ENCODE results near the gene CCDC120. TPM values are rescaled to one million over a fixed set of nuclear protein-coding genes. Genes with fewer than 3 reads are reported as not detected.

CCDC120 gene
- total RNA-seq, 2 donors from 2014 or later, result 3.6 to 5.6 TPM

DNA sequence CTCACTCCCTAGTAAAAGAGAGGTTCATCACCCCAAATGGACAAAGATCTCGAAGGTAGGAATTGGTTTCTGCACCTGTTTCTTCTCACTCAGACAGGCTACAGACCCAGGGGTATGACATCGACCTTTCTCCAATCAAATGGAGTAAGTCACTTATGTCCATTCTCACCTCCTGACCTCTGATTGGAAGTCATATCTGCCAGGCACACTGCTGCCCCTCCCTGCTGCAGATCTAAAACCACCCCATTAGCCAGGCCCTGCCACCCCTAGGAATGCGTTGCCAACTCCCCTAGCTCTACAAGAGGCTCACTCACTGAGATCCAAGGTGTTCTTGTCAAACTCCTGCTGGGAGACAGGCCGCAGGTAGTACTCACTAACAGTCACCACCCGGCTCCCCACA lies 57.9 kb downstream of the CCDC120 start:
- ATAC-seq (ENCODE audit: insufficient number of reproducible peaks, low FRiP score, low read depth) (no peak), DNase-seq (ENCODE audit: low spot score) (no peak)
- no peak overlapping the region for H3K27ac ChIP-seq
- no peaks in the 10 kb centered on the region for H3K9me3 ChIP-seq
- H3K27me3 ChIP-seq (replicated peaks; ENCODE audit: insufficient read depth), result no peaks in the 10 kb centered on the region
- TF ChIP-seq, protein P1, sequence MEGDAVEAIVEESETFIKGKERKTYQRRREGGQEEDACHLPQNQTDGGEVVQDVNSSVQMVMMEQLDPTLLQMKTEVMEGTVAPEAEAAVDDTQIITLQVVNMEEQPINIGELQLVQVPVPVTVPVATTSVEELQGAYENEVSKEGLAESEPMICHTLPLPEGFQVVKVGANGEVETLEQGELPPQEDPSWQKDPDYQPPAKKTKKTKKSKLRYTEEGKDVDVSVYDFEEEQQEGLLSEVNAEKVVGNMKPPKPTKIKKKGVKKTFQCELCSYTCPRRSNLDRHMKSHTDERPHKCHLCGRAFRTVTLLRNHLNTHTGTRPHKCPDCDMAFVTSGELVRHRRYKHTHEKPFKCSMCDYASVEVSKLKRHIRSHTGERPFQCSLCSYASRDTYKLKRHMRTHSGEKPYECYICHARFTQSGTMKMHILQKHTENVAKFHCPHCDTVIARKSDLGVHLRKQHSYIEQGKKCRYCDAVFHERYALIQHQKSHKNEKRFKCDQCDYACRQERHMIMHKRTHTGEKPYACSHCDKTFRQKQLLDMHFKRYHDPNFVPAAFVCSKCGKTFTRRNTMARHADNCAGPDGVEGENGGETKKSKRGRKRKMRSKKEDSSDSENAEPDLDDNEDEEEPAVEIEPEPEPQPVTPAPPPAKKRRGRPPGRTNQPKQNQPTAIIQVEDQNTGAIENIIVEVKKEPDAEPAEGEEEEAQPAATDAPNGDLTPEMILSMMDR (IDR thresholded peaks at IDR 0.05), result no peak
- peaks cover 35% of the 10 kb centered on the region for H3K36me3 ChIP-seq
- H3K4me3 ChIP-seq, result no peak overlapping the region
- no peaks in the 10 kb centered on the region for H3K4me1 ChIP-seq (ENCODE audit: control insufficient read depth in 1 of 2, low read depth in 2 of 2)

DNA sequence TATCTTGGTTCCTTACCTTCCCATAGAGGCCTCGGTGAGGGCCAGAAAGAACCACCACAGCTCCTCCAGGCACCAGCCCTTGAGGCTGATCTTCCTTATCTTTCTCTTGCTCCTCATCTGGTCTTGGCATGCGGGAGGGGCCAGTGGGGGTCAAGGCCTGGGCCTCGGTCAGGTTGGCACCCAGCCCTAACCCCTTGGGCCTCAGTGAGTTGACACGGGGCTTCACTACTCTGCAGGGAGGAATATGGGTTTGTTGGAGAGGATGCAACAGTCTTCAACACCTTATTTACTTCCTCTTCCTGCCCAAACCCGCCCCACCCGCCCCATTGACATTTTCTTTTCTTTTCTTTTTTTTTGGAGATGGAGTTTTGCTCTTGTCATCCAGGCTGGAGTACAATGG lies 58.8 kb downstream of the CCDC120 start:
- DNase-seq (ENCODE audit: low spot score), result no peak
- Histone ChIP-seq H3K4me1 (ENCODE audit: control insufficient read depth in 1 of 2, low read depth in 2 of 2) (peaks cover 0 to 7% of the 10 kb centered on the region in 2 donors), H3K4me3 (no peak overlapping the region), H3K27ac (no peak overlapping the region), H3K9me3 (no peaks in the 10 kb centered on the region), H3K36me3 (peaks cover 35% of the 10 kb centered on the region), H3K27me3 (replicated peaks; ENCODE audit: insufficient read depth) (no peaks in the 10 kb centered on the region)
- TF ChIP-seq, protein P1 (IDR thresholded peaks at IDR 0.05), result no peak
- no peak for ATAC-seq (ENCODE audit: insufficient number of reproducible peaks, low FRiP score, low read depth)

Other genes with a start within 250 kb of the CCDC120 start
- gene ERAS, start 232.5 kb upstream of the CCDC120 start, total RNA-seq, result not detected
- 1 to 10 TPM; 1.8 to 3.0 TPM for gene PCSK1N, start 223.4 kb upstream of the CCDC120 start, total RNA-seq
- gene TIMM17B, start 161.2 kb upstream of the CCDC120 start, total RNA-seq, result 10 to 100 TPM; 30.0 to 52.0 TPM
- gene PQBP1, start 161.1 kb upstream of the CCDC120 start, total RNA-seq, result 10 to 100 TPM; 37.5 to 60.2 TPM
- 10 to 100 TPM; 12.8 to 30.7 TPM for gene SLC35A2, start 147.4 kb upstream of the CCDC120 start, total RNA-seq
- 10 to 100 TPM; 14.8 to 21.9 TPM for gene PIM2, start 140.0 kb upstream of the CCDC120 start, total RNA-seq
- gene OTUD5, start 101.4 kb upstream of the CCDC120 start, total RNA-seq, result 10 to 100 TPM; 28.4 to 40.5 TPM
- 1 to 10 TPM; 3.8 to 5.0 TPM for gene KCND1, start 87.2 kb upstream of the CCDC120 start, total RNA-seq
- 10 to 100 TPM; 29.8 to 36.6 TPM for gene GRIPAP1, start 56.7 kb upstream of the CCDC120 start, total RNA-seq
- 100 to 1,000 TPM in 1 of 2 donors, 10 to 100 TPM in 1; 83.8 to 106 TPM for gene TFE3, start 15.6 kb upstream of the CCDC120 start, total RNA-seq
- gene PRAF2, start 15.0 kb downstream of the CCDC120 start, total RNA-seq, result 10 to 100 TPM; 24.0 to 25.7 TPM
- gene WDR45, start 20.9 kb downstream of the CCDC120 start, total RNA-seq, result 100 to 1,000 TPM in 1 of 2 donors, 10 to 100 TPM in 1; 90.2 to 108 TPM
- gene GPKOW, start 64.7 kb downstream of the CCDC120 start, total RNA-seq, result 10 to 100 TPM; 22.2 to 23.3 TPM
- 10 to 100 TPM in 1 of 2 donors, 1 to 10 TPM in 1; 3.5 to 16.8 TPM for gene MAGIX, start 103.8 kb downstream of the CCDC120 start, total RNA-seq
- gene PLP2, start 112.9 kb downstream of the CCDC120 start, total RNA-seq, result 100 to 1,000 TPM in 1 of 2 donors, 10 to 100 TPM in 1; 90.2 to 101 TPM
- gene PRICKLE3, start 127.4 kb downstream of the CCDC120 start, total RNA-seq, result 10 to 100 TPM; 21.4 to 46.7 TPM
- 1 to 10 TPM; 3.2 to 6.9 TPM for gene SYP, start 141.2 kb downstream of the CCDC120 start, total RNA-seq
- gene CACNA1F, start 174.3 kb downstream of the CCDC120 start, total RNA-seq, result under 1 TPM in 1 of 2 donors, not detected in 1; 0.81 TPM
- gene CCDC22, start 176.5 kb downstream of the CCDC120 start, total RNA-seq, result 10 to 100 TPM; 22.3 to 23.2 TPM
- not detected for gene FOXP3, start 205.7 kb downstream of the CCDC120 start, total RNA-seq
- 10 to 100 TPM; 12.6 to 14.8 TPM for gene PPP1R3F, start 210.8 kb downstream of the CCDC120 start, total RNA-seq
- not detected for gene GAGE10, start 244.6 kb downstream of the CCDC120 start, total RNA-seq

All from thoracic aorta (tissue), 2 donors.